HepG2 (cell line): ENCODE results near the gene ZNF845. TPM values are rescaled to one million over a fixed set of nuclear protein-coding genes. Genes with fewer than 3 reads are reported as not detected.

Experiments used
- CBX1 ChIP-seq: IDR thresholded peaks from one replicate; pipeline ENCODE4 v1.6.1; 2016; ENCODE audit warnings: antibody characterized with exemption, low read depth
- GABPB1 ChIP-seq: IDR thresholded peaks from 2 replicates; pipeline ENCODE4 v1.6.1; 2016; ENCODE audit warnings: mild to moderate bottlenecking, missing genetic modification reagents, moderate library complexity, missing compliant biosample characterization
- GTF2F1 ChIP-seq: fragments of 150-350 bp; IDR thresholded peaks from 2 replicates; pipeline ENCODE4 v1.6.1; 2014; ENCODE audit warnings: low read length
- HES4 ChIP-seq: sonication (generic); formaldehyde crosslinking; IDR thresholded peaks from 2 replicates; pipeline ENCODE4 v1.9.0; 2021; ENCODE audit warnings: mild to moderate bottlenecking, missing genetic modification reagents, borderline replicate concordance
- MAZ ChIP-seq, 2 experiments: sonication (generic) in 1 of 2; formaldehyde crosslinking in 1 of 2; IDR thresholded peaks; 2 replicates each; pipeline versions ENCODE4 v1.5.0 to v1.6.1; 2012 to 2020; ENCODE audit warnings: low read depth in 2 of 2, mild to moderate bottlenecking in 2 of 2, borderline replicate concordance in 1 of 2, improper control_type of control experiment in 1 of 2, low read length in 1 of 2, missing genetic modification reagents in 1 of 2, moderate library complexity in 1 of 2
- PITX1 ChIP-seq: sonication (generic); formaldehyde crosslinking; IDR thresholded peaks from 2 replicates; pipeline ENCODE4 v1.5.1; 2020; ENCODE audit warnings: mild to moderate bottlenecking, missing genetic modification reagents
- SP5 ChIP-seq: IDR thresholded peaks from 2 replicates; pipeline ENCODE4 v1.6.1; 2016; ENCODE audit warnings: low read depth, borderline replicate concordance
- TBP ChIP-seq: sonication (generic); formaldehyde crosslinking; IDR thresholded peaks from 2 replicates; pipeline ENCODE4 v1.5.0; 2020; ENCODE audit warnings: missing genetic modification reagents
- THAP11 ChIP-seq: IDR thresholded peaks from 2 replicates; pipeline ENCODE4 v1.6.1; 2016; ENCODE audit warnings: missing biosample characterization, missing genetic modification reagents
- ZBTB42 ChIP-seq: sonication (generic); formaldehyde crosslinking; IDR thresholded peaks from 2 replicates; pipeline ENCODE4 v1.5.0; 2020; ENCODE audit warnings: mild to moderate bottlenecking, missing genetic modification reagents
- ZC3H13 ChIP-seq: sonication (generic); formaldehyde crosslinking; IDR thresholded peaks from 2 replicates; pipeline ENCODE4 v1.8.1; 2023; ENCODE audit warnings: mild to moderate bottlenecking, missing genetic modification reagents, moderate library complexity
- ZFX ChIP-seq: sonication (generic); formaldehyde crosslinking; IDR thresholded peaks from 2 replicates; pipeline ENCODE4 v1.4.0; 2020; ENCODE audit warnings: mild to moderate bottlenecking, low read depth, missing genetic modification reagents, moderate library complexity
- ZNF543 ChIP-seq: sonication (generic); formaldehyde crosslinking; IDR thresholded peaks from 2 replicates; pipeline ENCODE4 v1.4.0; 2020; ENCODE audit warnings: mild to moderate bottlenecking, missing genetic modification reagents
- polyA plus RNA-seq, 8 experiments: library from polyadenylated mRNA; depleted of rRNA in 3 of 8; stranded (reverse) in 7 of 8; unstranded in 1 of 8; fragments of >200 nt; fragmentation: Illumina TruSeq in 4 of 8; extraction: Trizol in 4 of 8; gene quantifications; 2 replicates each; pipeline versions ENCODE4 v1.2.1 to v1.2.3, GENCODE V29; 2011 to 2016; ENCODE audit warnings: low read depth in 4 of 8, missing spikeins in 1 of 8, mixed read lengths in 1 of 8; ENCODE audit not compliant: insufficient read depth in 1 of 8
- total RNA-seq, 5 experiments: library from RNA; depleted of rRNA; stranded (reverse); fragments of >200 nt; fragmentation: Illumina TruSeq; extraction: Trizol; gene quantifications; 2 replicates each; pipeline ENCODE4 v1.2.3, GENCODE V29; 2016; ENCODE audit warnings: low read depth in 1 of 5
- TF ChIP-seq, protein P1 (sequence below): sonication (generic); formaldehyde crosslinking; IDR thresholded peaks from 2 replicates; pipeline ENCODE4 v1.5.0; 2020; ENCODE audit warnings: mild to moderate bottlenecking, missing genetic modification reagents, borderline replicate concordance
- TF ChIP-seq, protein P2 (sequence below): sonication (generic); formaldehyde crosslinking; conservative IDR thresholded peaks from 2 replicates; pipeline ENCODE4 v1.8.0; 2022; ENCODE audit warnings: mild to moderate bottlenecking, moderate library complexity, missing genetic modification reagents
- TF ChIP-seq, protein P3 (sequence below): sonication (generic); formaldehyde crosslinking; IDR thresholded peaks from 2 replicates; pipeline ENCODE4 v1.4.0; 2020; ENCODE audit warnings: missing genetic modification reagents
- TF ChIP-seq, protein P4 (sequence below): IDR thresholded peaks from 2 replicates; pipeline ENCODE4 v1.6.1; 2016; ENCODE audit warnings: missing compliant biosample characterization, missing genetic modification reagents, borderline replicate concordance

The ZNF845 gene
- total and polyA plus RNA-seq, 2 of the 13 experiments (the other 11 are each of a cell fraction or from before 2014, with no cell fraction given): 1.7 to 9.6 TPM

DNA sequence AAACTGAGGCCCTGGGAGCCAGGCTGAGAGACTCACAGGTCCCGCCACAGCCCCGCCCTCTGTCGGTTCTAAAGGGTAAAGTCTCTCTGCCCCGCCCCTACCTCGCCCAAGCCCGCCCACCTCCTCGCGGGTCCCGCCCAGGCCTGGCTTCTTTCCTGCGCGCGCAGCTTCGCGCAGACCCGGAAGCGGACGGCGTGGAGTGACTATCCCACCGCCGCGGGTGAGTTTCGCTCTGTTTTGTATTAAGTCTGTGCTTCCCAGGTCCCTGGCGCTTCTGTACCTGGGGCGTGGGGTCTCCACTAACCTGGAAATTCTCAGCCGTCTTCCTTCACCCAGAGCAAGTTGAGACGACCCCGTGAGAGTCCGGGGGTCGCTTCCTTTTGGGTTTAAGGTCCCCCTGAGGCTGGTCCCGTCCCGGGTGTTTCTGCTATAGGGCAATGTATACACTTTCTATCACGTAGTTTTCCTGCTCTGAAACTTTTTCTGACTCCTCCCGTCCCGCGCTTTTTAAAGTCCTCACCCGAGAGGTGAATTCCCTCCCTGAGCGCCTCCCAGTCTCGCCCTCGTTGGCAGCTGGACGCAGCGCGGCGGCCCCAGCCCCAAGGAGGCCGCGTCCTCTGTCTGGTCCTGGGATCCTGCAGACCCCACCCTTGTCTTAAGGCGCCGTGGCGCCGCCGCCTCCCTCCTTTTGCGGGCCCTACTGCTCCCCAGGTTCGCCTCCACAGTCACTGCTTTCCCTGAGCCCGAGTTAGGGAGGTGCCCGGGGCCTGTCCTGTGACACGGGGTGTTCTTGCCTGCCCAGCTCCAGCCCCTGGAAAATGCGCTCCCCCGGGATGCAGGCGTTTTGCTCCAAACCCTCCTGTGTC is 61.7 kb downstream of the ZNF845 start, which contains the start of gene ZNF765 (continued):
- TF ChIP-seq ZBTB42 (CRISPR knock-in tag): 0 out of 2 replicates have a peak, but pooled peaks have one; percentile 46
- TF ChIP-seq GTF2F1: no peak
- TF ChIP-seq MAZ (IDR thresholded peaks at IDR 0.05; ENCODE audit: borderline replicate concordance, low read depth, low read length): 0 out of 2 replicates have a peak, but pooled peaks have one; percentile 19
- TF ChIP-seq MAZ (CRISPR knock-in tag; IDR thresholded peaks at IDR 0.05; ENCODE audit: low read depth): 0 out of 2 replicates have a peak, but pooled peaks have one; percentile 56
- TF ChIP-seq, protein P1, sequence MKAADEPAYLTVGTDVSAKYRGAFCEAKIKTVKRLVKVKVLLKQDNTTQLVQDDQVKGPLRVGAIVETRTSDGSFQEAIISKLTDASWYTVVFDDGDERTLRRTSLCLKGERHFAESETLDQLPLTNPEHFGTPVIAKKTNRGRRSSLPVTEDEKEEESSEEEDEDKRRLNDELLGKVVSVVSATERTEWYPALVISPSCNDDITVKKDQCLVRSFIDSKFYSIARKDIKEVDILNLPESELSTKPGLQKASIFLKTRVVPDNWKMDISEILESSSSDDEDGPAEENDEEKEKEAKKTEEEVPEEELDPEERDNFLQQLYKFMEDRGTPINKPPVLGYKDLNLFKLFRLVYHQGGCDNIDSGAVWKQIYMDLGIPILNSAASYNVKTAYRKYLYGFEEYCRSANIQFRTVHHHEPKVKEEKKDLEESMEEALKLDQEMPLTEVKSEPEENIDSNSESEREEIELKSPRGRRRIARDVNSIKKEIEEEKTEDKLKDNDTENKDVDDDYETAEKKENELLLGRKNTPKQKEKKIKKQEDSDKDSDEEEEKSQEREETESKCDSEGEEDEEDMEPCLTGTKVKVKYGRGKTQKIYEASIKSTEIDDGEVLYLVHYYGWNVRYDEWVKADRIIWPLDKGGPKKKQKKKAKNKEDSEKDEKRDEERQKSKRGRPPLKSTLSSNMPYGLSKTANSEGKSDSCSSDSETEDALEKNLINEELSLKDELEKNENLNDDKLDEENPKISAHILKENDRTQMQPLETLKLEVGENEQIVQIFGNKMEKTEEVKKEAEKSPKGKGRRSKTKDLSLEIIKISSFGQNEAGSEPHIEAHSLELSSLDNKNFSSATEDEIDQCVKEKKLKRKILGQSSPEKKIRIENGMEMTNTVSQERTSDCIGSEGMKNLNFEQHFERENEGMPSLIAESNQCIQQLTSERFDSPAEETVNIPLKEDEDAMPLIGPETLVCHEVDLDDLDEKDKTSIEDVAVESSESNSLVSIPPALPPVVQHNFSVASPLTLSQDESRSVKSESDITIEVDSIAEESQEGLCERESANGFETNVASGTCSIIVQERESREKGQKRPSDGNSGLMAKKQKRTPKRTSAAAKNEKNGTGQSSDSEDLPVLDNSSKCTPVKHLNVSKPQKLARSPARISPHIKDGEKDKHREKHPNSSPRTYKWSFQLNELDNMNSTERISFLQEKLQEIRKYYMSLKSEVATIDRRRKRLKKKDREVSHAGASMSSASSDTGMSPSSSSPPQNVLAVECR (CRISPR knock-in tag): peak; percentile 85; the same call in 1 of the 2 replicates
- no peak for TF ChIP-seq CBX1
- TF ChIP-seq, protein P2, sequence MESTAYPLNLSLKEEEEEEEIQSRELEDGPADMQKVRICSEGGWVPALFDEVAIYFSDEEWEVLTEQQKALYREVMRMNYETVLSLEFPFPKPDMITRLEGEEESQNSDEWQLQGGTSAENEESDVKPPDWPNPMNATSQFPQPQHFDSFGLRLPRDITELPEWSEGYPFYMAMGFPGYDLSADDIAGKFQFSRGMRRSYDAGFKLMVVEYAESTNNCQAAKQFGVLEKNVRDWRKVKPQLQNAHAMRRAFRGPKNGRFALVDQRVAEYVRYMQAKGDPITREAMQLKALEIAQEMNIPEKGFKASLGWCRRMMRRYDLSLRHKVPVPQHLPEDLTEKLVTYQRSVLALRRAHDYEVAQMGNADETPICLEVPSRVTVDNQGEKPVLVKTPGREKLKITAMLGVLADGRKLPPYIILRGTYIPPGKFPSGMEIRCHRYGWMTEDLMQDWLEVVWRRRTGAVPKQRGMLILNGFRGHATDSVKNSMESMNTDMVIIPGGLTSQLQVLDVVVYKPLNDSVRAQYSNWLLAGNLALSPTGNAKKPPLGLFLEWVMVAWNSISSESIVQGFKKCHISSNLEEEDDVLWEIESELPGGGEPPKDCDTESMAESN (CRISPR knock-in tag): peak; percentile 26; the same call in 1 of the 2 replicates
- TF ChIP-seq ZC3H13 (CRISPR knock-in tag): no peak
- TF ChIP-seq, protein P3, sequence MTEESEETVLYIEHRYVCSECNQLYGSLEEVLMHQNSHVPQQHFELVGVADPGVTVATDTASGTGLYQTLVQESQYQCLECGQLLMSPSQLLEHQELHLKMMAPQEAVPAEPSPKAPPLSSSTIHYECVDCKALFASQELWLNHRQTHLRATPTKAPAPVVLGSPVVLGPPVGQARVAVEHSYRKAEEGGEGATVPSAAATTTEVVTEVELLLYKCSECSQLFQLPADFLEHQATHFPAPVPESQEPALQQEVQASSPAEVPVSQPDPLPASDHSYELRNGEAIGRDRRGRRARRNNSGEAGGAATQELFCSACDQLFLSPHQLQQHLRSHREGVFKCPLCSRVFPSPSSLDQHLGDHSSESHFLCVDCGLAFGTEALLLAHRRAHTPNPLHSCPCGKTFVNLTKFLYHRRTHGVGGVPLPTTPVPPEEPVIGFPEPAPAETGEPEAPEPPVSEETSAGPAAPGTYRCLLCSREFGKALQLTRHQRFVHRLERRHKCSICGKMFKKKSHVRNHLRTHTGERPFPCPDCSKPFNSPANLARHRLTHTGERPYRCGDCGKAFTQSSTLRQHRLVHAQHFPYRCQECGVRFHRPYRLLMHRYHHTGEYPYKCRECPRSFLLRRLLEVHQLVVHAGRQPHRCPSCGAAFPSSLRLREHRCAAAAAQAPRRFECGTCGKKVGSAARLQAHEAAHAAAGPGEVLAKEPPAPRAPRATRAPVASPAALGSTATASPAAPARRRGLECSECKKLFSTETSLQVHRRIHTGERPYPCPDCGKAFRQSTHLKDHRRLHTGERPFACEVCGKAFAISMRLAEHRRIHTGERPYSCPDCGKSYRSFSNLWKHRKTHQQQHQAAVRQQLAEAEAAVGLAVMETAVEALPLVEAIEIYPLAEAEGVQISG (CRISPR knock-in tag): peak; percentile 42; the same call in 1 of the 2 replicates
- 0 out of 2 replicates have a peak, but pooled peaks have one; percentile 12 for TF ChIP-seq PITX1 (CRISPR knock-in tag)
- TF ChIP-seq ZNF543 (CRISPR knock-in tag): no peak
- TF ChIP-seq THAP11 (CRISPR knock-in tag): peak; percentile 29; the same call in 1 of the 2 replicates
- TF ChIP-seq SP5 (CRISPR knock-in tag): peak; percentile 82; the same call in 1 of the 2 replicates
- peak; percentile 46 for TF ChIP-seq ZFX
- TF ChIP-seq, protein P4, sequence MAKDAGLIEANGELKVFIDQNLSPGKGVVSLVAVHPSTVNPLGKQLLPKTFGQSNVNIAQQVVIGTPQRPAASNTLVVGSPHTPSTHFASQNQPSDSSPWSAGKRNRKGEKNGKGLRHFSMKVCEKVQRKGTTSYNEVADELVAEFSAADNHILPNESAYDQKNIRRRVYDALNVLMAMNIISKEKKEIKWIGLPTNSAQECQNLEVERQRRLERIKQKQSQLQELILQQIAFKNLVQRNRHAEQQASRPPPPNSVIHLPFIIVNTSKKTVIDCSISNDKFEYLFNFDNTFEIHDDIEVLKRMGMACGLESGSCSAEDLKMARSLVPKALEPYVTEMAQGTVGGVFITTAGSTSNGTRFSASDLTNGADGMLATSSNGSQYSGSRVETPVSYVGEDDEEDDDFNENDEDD: 0 out of 2 replicates have a peak, but pooled peaks have one; percentile 9
- no peak for TF ChIP-seq TBP
- TF ChIP-seq HES4 (CRISPR knock-in tag): peak; percentile 38; the same call in 1 of the 2 replicates
- peak; percentile 67 for TF ChIP-seq GABPB1 (CRISPR knock-in tag)
